SIG-M5 treated with dmso at 0.1 percent for 504 hours (cell line): ENCODE data around the gene SPEM2.

ENCODE experiments used
- DNase-seq: peaks from one replicate; lab custom pipeline; 2025; ENCODE audit not compliant: unreplicated experiment; lab: John Stamatoyannopoulos, UW

Gene SPEM2

GRCh38 chr17:7419819-7420610, 5.4 kb upstream of the SPEM2 start, which contains the start of gene SPEM1:
Gene SPEM1, plus strand, starts transcription at chr17:7420324. Its CDS starts 61 bp downstream, at chr17:7420385.
- DNase-seq = no peak

GRCh38 chr17:7421186-7421585, 4.2 kb upstream of the SPEM2 start:
- no peak for DNase-seq

DNA sequence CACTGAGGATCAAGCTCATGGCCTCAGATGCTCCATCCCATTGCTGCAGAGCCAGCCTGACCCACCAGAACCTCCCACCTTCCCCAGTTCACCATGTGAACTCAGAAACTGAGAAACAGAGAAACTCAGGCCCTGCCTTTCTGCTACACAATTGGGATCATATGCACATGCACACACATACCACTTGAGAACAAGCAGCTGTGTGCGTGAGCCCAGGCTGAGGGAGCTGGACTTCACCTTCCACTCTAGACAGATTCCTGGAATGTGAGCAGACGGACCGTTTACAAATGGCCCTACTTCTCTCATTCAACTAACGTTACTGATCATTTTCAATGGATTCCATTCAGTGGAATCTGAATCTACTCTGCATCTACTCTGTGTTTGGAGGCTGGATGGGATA, 1.7 kb upstream of the SPEM2 start:
- DNase-seq = no peak

DNA sequence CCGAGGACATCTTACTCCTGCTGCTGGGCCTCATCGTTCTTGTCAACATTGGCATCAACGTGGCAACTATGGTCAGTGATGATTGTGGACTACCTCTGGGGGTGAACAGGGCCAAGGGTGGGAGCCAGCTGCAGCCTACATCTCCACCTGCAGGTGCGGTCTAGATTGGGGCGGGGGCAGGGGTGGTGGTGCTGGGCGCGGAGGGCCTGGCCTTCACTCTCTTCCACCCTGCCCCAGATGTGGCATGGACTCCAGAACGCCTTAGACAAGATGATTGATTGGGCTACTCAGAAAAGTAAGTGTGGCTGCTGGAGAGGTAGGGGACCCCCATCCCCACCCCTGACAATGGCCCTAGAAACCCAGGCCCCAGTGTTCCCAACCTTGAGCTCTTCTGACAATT, 340 bp downstream of the SPEM2 start:
- DNase-seq = no peak

- no peak for DNase-seq
These were observed 917 bp downstream of the SPEM2 start for GRCh38 chr17:7426203-7426863.

DNA sequence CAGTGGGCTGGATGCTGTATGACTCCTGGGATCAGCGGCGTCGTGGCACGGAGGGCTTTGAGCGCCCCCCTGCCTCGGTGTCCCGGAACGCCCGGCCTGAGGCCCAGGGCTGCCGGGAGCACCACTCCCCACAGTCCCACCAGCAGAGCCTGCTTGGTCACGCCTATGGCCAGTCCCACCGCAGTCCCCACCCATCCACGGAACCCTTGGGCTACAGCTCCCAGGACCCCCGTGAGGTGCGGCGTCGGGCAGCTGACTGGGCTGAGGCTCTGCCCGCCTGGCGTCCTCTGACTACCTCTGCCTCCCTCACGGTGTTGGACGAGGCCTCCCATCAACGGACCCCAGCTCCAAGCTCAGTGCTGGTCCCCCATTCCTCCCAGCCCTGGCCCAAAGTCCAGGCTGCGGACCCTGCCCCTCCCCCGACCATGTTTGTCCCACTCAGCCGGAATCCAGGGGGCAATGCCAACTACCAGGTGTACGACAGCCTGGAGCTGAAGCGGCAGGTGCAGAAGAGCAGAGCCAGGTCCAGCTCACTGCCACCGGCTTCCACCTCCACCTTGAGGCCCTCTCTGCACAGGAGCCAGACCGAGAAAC, 1.6 kb downstream of the SPEM2 start:
- no peak for DNase-seq

DNA sequence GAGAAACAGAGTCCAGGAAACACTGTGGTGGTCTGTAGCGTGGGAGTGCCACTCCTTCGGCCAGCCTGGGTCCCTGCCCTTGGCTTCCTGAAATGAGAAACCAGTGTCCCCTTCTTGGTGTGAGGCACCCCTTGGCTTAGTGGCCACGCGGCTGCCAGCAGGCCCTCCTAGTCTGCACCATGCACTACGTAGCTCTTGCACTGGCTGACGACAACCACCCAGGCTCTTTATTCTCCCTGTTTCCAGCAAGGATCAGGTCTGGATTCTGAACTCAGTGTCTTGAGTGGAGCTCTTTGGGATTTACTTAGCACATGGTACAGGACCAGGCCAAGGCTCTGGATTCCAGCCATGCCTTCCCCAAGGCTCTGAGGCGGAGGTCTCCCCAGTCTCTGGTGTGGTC, 2.1 kb downstream of the SPEM2 start:
- DNase-seq = no peak

GRCh38 chr17:7428557-7428956, 3.1 kb downstream of the SPEM2 start, which contains the start of gene SPEM3:
Gene SPEM3, plus strand, starts transcription at chr17:7428857. Its CDS starts 46 bp downstream, at chr17:7428903.
- DNase-seq = no peak

DNA sequence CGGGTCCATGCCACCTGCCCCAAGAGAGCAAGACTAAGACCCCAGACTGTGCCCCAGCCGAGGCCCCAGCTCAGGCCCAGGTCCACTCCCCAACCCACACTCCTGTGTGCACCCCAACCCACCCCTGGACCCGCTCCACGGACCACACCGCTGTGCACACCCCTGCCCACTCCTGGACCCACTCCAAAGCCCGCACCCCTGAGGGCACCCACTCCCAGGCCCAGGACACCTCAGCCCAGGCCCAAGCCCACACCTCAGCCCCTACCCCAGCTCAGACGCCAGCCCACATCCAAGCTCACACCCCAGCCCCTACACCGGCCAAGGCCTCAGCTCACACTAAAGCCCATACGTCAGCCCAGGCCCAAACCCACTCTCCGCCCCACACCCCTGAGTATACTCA, 4.3 kb downstream of the SPEM2 start:
- DNase-seq = no peak

- DNase-seq = no peak
These were observed 5.8 kb downstream of the SPEM2 start for GRCh38 chr17:7431231-7431630.

DNA sequence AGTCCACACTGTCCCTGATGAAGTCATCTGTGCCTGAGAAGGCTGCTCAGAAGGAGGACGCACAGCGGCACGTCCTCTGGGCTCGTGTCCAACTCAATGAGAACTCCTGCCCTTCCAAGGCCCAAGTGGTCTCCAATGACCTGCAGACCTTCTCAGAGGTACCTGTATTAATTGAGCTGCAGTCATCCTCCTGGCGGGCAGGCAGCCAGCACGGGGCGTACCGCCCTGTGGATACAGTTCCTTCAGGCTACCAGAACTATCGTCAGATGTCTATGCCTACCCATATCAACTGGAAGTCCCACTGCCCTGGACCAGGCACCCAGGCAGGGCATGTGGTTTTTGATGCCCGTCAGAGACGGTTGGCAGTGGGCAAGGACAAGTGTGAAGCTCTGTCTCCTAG, 6.9 kb downstream of the SPEM2 start:
- DNase-seq = no peak

GRCh38 chr17:7435676-7436555, 10.5 kb downstream of the SPEM2 start:
- peak; percentile 73 for DNase-seq

DNA sequence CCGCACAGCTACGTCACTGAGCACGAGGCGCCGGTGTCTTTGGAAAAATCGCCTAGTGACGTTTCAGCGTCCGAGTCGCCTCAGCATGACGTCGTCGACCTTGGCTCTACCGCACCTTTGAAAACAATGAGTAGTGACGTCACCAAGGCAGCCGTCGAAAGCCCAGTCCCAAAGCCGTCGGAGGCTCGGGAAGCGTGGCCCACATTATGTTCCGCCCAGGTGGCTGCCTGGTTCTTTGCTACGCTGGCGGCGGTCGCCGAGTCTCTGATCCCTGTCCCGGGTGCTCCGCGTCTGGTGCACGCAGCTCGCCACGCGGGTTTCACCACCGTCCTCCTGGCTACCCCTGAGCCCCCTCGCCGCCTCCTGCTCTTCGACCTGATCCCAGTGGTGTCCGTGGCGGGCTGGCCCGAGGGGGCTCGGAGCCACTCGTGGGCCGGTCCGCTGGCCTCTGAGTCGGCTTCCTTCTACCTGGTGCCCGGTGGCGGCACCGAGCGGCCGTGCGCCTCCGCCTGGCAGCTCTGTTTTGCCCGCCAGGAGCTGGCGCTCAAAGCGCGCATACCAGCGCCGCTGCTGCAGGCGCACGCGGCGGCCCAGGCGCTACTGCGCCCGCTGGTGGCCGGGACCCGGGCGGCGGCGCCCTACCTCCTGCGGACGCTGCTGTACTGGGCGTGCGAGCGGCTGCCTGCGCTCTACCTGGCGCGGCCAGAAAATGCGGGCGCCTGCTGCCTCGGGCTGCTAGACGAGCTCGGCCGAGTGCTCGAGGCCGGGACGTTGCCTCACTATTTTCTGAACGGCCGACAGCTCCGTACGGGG, 11.3 kb downstream of the SPEM2 start:
- DNase-seq = peak; percentile 65

DNA sequence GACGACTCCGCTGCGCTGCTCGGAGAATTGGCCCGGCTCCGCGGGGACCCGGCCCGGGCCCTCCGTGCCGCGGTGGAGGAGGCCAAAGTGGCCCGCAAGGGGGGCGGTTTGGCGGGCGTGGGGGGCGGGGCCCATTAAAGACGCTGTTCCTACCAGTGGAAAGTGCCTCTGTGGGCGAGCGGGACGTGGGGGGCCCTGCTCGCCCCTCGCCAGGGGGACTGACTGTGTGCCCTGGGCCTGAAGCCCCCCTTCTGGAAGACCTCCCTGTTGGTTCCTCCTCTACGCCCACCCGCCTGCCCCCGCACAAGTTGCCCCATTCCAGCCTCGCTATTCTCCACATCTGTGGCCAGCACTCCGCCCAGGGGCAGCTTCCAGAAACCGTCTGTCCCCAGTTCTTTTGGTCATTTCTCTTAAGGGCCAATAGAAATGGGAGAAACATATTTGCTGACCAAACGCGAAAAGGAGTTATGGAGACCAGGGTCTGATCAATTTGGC, 12.0 kb downstream of the SPEM2 start:
- no peak for DNase-seq

DNA sequence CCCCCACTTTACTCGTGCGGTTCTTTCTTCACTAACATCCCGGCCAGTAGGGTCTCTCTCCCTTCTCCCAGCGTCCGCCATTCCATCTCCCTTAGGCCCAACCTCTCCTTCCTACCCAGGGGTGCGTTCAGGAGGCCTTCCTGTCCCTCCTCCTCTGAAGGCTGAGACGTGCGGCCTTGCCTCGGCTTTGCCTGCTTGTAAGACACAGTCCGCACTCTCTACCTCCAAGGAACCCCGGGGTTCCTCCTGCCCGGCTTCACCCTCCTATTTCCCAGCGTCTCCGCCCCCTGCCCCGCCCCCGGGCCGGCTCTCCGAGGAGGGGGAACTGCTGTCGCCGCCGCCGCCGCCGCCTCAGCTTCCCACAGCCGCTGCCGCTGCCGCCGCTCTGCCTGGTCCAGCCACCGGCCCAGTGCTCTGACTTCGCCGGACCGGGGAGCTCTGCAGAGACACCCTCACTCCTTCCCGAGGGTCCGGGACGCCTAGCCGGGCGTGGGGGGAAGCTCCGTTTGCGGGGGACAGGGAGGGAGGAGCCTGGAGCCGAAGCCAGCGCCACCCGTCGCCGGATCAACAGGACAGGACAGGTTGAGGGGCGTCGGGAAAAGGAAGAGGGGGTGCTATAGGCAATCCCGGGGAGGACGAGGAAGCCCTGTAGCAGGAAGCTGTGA, 12.7 kb downstream of the SPEM2 start:
- peak; percentile 61 for DNase-seq

DNA sequence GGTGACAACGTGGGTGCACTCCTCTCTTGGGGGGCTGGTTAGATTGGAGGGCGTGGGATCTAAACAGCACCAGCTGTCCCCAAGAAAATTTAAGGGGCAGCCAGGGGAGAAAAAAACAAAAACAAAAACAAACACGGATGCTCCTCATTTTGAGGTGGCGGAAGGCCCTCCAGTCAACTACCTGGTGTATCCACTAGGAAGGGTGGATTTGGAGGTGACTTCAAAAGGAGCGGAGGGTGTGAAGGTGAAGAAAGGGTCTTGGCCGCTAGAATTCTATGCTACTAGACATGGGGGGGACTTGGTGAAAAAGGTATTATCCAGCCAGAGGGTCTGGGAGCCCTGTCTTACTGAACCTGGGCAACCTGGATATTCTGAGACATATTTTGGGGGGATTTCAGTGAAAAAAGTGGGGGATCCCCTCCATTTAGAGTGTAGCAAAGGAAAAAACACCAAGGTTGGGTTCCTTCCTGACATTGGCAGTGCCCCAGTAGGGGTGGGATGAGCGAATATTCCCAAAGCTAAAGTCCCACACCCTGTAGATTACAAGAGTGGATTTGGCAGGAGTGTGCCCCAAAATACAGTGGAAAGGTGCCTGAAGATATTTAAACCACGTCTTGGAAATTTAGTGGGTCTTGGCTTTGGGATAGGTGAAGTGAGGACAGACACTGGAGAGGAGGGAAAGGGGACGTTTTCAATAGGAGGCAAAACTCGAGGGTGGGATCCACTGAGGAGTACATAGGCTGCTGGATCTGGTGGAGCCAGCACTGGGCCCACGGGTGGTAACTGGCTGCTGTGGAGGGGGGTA, 13.4 kb downstream of the SPEM2 start:
- no peak for DNase-seq

DNA sequence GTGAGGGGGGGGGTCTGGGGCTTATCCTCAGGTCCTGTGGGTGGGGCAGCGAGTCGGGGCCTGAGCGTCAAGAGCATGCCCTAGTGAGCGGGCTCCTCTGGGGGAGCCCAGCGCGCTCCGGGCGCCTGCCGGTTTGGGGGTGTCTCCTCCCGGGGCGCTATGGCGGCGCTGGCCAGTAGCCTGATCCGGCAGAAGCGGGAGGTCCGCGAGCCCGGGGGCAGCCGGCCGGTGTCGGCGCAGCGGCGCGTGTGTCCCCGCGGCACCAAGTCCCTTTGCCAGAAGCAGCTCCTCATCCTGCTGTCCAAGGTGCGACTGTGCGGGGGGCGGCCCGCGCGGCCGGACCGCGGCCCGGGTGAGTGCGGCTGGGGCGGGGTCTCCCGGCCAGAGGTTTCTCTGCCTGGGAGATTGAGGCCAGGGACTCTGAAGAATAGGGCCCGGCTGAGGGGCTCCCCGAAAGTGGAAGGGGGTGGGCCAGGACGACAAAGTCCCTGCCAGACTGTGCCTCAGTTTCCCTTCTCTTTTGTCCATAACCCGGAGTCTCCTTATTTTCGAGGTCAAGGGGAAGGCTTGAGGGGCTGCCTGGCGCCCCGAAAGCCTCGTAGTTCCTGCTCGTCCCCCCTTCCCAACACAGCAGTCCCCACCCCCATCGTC, 14.2 kb downstream of the SPEM2 start, which contains the start of gene FGF11:
TSS of gene FGF11 (plus strand) at position 51 of the 651 bp plus-strand sequence. CDS start at position 160, 109 bp downstream.
- DNase-seq = no peak
